Measurements from ENCODE around the gene C19orf67. TPM values are rescaled to one million over a fixed set of nuclear protein-coding genes. Genes with fewer than 3 reads are reported as not detected.

C19orf67 gene
- total and polyA plus RNA-seq, 2 of the 4 experiments (the other 2 are of a cell fraction): not detected

DNA sequence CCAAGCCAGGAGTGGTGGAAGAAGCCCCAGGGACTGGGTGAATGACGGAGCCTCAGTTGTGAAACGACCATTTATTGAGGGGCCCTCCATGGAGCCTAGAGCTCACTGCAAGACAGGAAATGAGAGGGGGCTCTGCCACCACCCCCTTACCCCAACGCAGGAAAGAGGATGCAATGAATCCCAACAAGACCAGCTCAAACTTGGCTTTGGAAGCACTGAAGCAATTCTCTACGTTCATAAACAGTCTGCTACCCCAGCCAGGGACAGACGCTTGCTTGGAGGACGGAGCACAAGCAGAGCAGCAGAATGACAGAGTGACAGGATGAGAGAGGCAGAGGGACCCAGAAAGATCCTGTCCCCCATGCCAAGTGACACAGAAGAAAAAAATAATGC is 30.9 kb upstream of the C19orf67 start:
- peaks cover 10 to 67% of the 10 kb centered on the region in 2 experiments for H3K79me1 ChIP-seq (ENCODE audit: low read depth in 1 of 2, low read length in 2 of 2)
- intact Hi-C loops (cut with micrococcal nuclease): no loop called here
- H2BK5ac ChIP-seq (ENCODE audit: low read depth, low read length, poor library complexity, severe bottlenecking): no peak overlapping the region
- peak overlapping the region; percentile 98 for H3K4me2 ChIP-seq (ENCODE audit: low read depth, low read length)
- no peak overlapping the region for H2BK120ac ChIP-seq (ENCODE audit: low read depth, low read length)
- H4K20me1 ChIP-seq (ENCODE audit: insufficient read depth, low read length): peaks cover 8% of the 10 kb centered on the region
- H2AK5ac ChIP-seq (ENCODE audit: low read depth, low read length): peak overlapping the region; percentile 32
- H3K9ac ChIP-seq (ENCODE audit: low read depth, low read length): peak overlapping the region; percentile 78
- POLR2A ChIA-PET (ENCODE audit: unreplicated experiment): no interaction called here
- H2AFZ ChIP-seq (replicated peaks; ENCODE audit: low read length, poor library complexity): peak overlapping the region; percentile 3
- in situ Hi-C loops (cut with MboI; ENCODE audit: low sequenced_read_pairs): no loop called here
- peak overlapping the region; percentile 68 for H3K4ac ChIP-seq (ENCODE audit: low read depth, low read length)
- DNase-seq (no peak), ATAC-seq (ENCODE audit: low read depth) (no peak)
- 0% methylated on average over 4 of the region's 6 CpGs; no CpG with 5 or more reads in 1 of the 2 experiments for WGBS, 2 experiments (ENCODE audit: extremely low coverage in 2 of 2, insufficient read length in 1 of 2)
- peak overlapping the region; percentile 70 for H2AK9ac ChIP-seq (replicated peaks; ENCODE audit: low read depth, low read length, poor library complexity)
- no peaks in the 10 kb centered on the region for H3K9me3 ChIP-seq (ENCODE audit: control insufficient read depth, insufficient read depth, low read length)
- no peaks in the 10 kb centered on the region for H3K27me3 ChIP-seq (ENCODE audit: control insufficient read depth, insufficient read depth, low read length)
- no peak overlapping the region for H3K56ac ChIP-seq (ENCODE audit: extremely low read depth, insufficient read depth, low read length)
- peak overlapping the region; percentile 91 for H3K23ac ChIP-seq (ENCODE audit: low read depth, low read length)
- no peak overlapping the region for H2BK15ac ChIP-seq (ENCODE audit: low read depth, low read length)
- no peak overlapping the region for H3K18ac ChIP-seq (ENCODE audit: low read depth, low read length)
- TF ChIP-seq CEBPB (IDR thresholded peaks at IDR 0.05; ENCODE audit: low read depth, low read length) (no peak), RFX5 (IDR thresholded peaks at IDR 0.05; ENCODE audit: low read depth, low read length) (no peak), NFE2L2 (IDR thresholded peaks at IDR 0.05; ENCODE audit: low read depth, low read length) (no peak)
- no peak overlapping the region for H2BK20ac ChIP-seq (ENCODE audit: low read depth, low read length)
- peak overlapping the region; percentile 53 for H3K14ac ChIP-seq (replicated peaks; ENCODE audit: low read depth, low read length)
- peak overlapping the region; percentile 45; the same call in 1 of the 2 replicates for H3K27ac ChIP-seq (ENCODE audit: insufficient read depth, low read length)
- BruUV-seq (replicated peaks): no TSS peak
- dilution Hi-C loops (cut with HindIII; ENCODE audit: low sequenced_read_pairs, unreplicated experiment): no loop called here
- H3K4me3 ChIP-seq (ENCODE audit: insufficient read depth, low read depth, low read length): peak overlapping the region; percentile 74
- no peak overlapping the region; the same call in 1 of the 2 replicates for H4K91ac ChIP-seq (ENCODE audit: insufficient read depth, low read depth, low read length)
- peaks cover 26% of the 10 kb centered on the region for H3K4me1 ChIP-seq (ENCODE audit: control insufficient read depth, insufficient read depth, low read length)
- no peak overlapping the region for H4K5ac ChIP-seq (ENCODE audit: low read depth, low read length)
- H3K9me1 ChIP-seq (ENCODE audit: insufficient read depth, low read length): peaks cover 17% of the 10 kb centered on the region; the same call in 1 of the 2 replicates
- H3K36me3 ChIP-seq (ENCODE audit: control insufficient read depth, insufficient read depth, low read length): no peaks in the 10 kb centered on the region
- H4K8ac ChIP-seq (ENCODE audit: low read depth in 2 of 2, low read length in 2 of 2): no peak overlapping the region
- CTCF ChIA-PET: interaction anchor here (0.6 to 1.7 kb wide), 2 partner anchors 20 to 330 kb away, joined by 3 to 8 read pairs; partner anchors contain the start of gene ASF1B

All from IMR-90 (cell line).